A673 (cell line): ENCODE results near the gene PKM. TPM values are rescaled to one million over a fixed set of nuclear protein-coding genes. Genes with fewer than 3 reads are reported as not detected.

Source experiments
- BruUV-seq: library from RNA; stranded (reverse); fragments of 400-500 nt; replicated peaks from 2 replicates; lab custom pipeline; 2021; lab: Mats Ljungman, UMichigan
- CTCF ChIA-PET: fragments of 300-600 bp; sonication (Branson Sonifier 250); formaldehyde crosslinking; loops from one replicate; lab custom pipeline; 2022; ENCODE audit warnings: antibody characterized with exemption; lab: Charles Lee
- POLR2A ChIA-PET: fragments of 300-600 bp; sonication (Branson Sonifier 250); formaldehyde crosslinking; loops from one replicate; lab custom pipeline; 2022; ENCODE audit warnings: antibody characterized with exemption; ENCODE audit not compliant: low non-redundant PET; lab: Charles Lee
- DNase-seq: peaks from one replicate; pipeline ENCODE4 v3.0.0-alpha.2; 2015; ENCODE audit warnings: low spot score
- H3K27ac ChIP-seq: fragments of 200-600 bp; sonication (generic); 2 replicates; pipeline ENCODE4 v1.5.1; 2016; ENCODE audit warnings: mixed run types, low read depth, mild to moderate bottlenecking, mixed read lengths, antibody characterized with exemption, low read length; ENCODE audit not compliant: poor library complexity, severe bottlenecking
- H3K27me3 ChIP-seq: fragments of 200-600 bp; sonication (generic); replicated peaks from 2 replicates; pipeline ENCODE4 v1.6.1; 2017; ENCODE audit warnings: mixed run types, low read depth, mild to moderate bottlenecking, mixed read lengths, antibody characterized with exemption, low read length; ENCODE audit not compliant: insufficient read depth, poor library complexity
- H3K36me3 ChIP-seq: fragments of 200-600 bp; sonication (generic); 2 replicates; pipeline ENCODE4 v1.6.1; 2016; ENCODE audit warnings: mixed run types, mild to moderate bottlenecking, mixed read lengths, antibody characterized with exemption, low read length; ENCODE audit not compliant: insufficient read depth, poor library complexity, severe bottlenecking
- H3K4me1 ChIP-seq: fragments of 200-600 bp; sonication (generic); 2 replicates; pipeline ENCODE4 v1.6.1; 2017; ENCODE audit warnings: mixed run types, mild to moderate bottlenecking, mixed read lengths, antibody characterized with exemption, low read length; ENCODE audit not compliant: insufficient read depth, poor library complexity, severe bottlenecking
- H3K4me3 ChIP-seq: fragments of 200-600 bp; sonication (generic); 2 replicates; pipeline ENCODE4 v1.5.1; 2016; ENCODE audit warnings: low read depth, mixed run types, mild to moderate bottlenecking, mixed read lengths, low read length; ENCODE audit not compliant: poor library complexity, severe bottlenecking
- H3K9me3 ChIP-seq: fragments of 200-600 bp; sonication (generic); 2 replicates; pipeline ENCODE4 v1.6.1; 2016; ENCODE audit warnings: mixed run types, low read depth, mild to moderate bottlenecking, mixed read lengths, antibody characterized with exemption, low read length; ENCODE audit not compliant: poor library complexity, severe bottlenecking
- CTCF ChIP-seq: fragments of 300-800, 200-600 bp; sonication (generic); conservative IDR thresholded peaks from 2 replicates; pipeline ENCODE4 v1.5.1; 2017; ENCODE audit warnings: low read depth, mild to moderate bottlenecking, antibody characterized with exemption, low read length, moderate library complexity, mixed read lengths
- EZH2 ChIP-seq: fragments of 200-600 bp; sonication (generic); IDR thresholded peaks from 2 replicates; pipeline ENCODE4 v1.6.1; 2017; ENCODE audit warnings: borderline replicate concordance, low read depth, mild to moderate bottlenecking, mixed read lengths, antibody characterized with exemption, low read length; ENCODE audit not compliant: poor library complexity, severe bottlenecking
- intact Hi-C: fragments of 100-400 bp; cut with micrococcal nuclease; formaldehyde crosslinking; loops from one replicate; pipeline ENCODE4 v1.10.0; 2022; ENCODE audit not compliant: unreplicated experiment
- total RNA-seq: library from RNA; stranded (reverse); gene quantifications from 2 replicates; pipeline ENCODE4 v1.2.3, GENCODE V29; 2021

The PKM gene
- total RNA-seq, 1 experiment from 2014 or later, result 1,955 TPM

GRCh38 chr15:72182673-72183072 lies 48.3 kb downstream of the PKM start:
- no peak overlapping the region for H3K27ac ChIP-seq
- peaks cover 25% of the 10 kb centered on the region for H3K27me3 ChIP-seq
- no peaks in the 10 kb centered on the region for H3K36me3 ChIP-seq
- H3K9me3 ChIP-seq, result no peaks in the 10 kb centered on the region
- POLR2A ChIA-PET, result no interaction called here
- H3K4me3 ChIP-seq, result no peak overlapping the region
- CTCF ChIA-PET, result no interaction called here
- no peak for DNase-seq
- BruUV-seq, result no TSS peak
- no peak for TF ChIP-seq CTCF
- TF ChIP-seq EZH2, result no peak
- intact Hi-C loops, result no loop called here
- no peaks in the 10 kb centered on the region for H3K4me1 ChIP-seq

GRCh38 chr15:72182244-72182643 lies 48.7 kb downstream of the PKM start:
- intact Hi-C loops, result no loop called here
- H3K9me3 ChIP-seq, result no peaks in the 10 kb centered on the region
- H3K27ac ChIP-seq, result no peak overlapping the region
- H3K4me1 ChIP-seq, result no peaks in the 10 kb centered on the region
- TF ChIP-seq EZH2 (no peak), CTCF (no peak)
- no peak for DNase-seq
- peaks cover 25% of the 10 kb centered on the region for H3K27me3 ChIP-seq
- ChIA-PET CTCF (no interaction called here), POLR2A (no interaction called here)
- H3K36me3 ChIP-seq, result no peaks in the 10 kb centered on the region
- H3K4me3 ChIP-seq, result no peak overlapping the region
- no TSS peak for BruUV-seq

- no peak for DNase-seq
- Histone ChIP-seq H3K36me3 (no peaks in the 10 kb centered on the region), H3K27me3 (peaks cover 23% of the 10 kb centered on the region), H3K4me3 (no peak overlapping the region), H3K27ac (no peak overlapping the region), H3K4me1 (no peaks in the 10 kb centered on the region), H3K9me3 (no peaks in the 10 kb centered on the region)
- CTCF ChIA-PET, result no interaction called here
- BruUV-seq, result no TSS peak
- POLR2A ChIA-PET, result no interaction called here
- intact Hi-C loops, result no loop called here
- no peak for TF ChIP-seq CTCF
- no peak for TF ChIP-seq EZH2
Observed at GRCh38 chr15:72180761-72181324, 50.1 kb downstream of the PKM start.
